Endodermal cell (in vitro differentiated cells): Measurements from ENCODE around the gene SLC25A19. TPM values are rescaled to one million over a fixed set of nuclear protein-coding genes. Genes with fewer than 3 reads are reported as not detected.
"Not testable (repeated sequence)": the region's sequence is repeated elsewhere in the genome, so short reads cannot be mapped to it uniquely, and the experiment has no call there.

ENCODE experiments used
- DNase-seq: peaks from one replicate; pipeline ENCODE4 v3.0.0-alpha.2; 2017
- H3K27ac ChIP-seq: 2 replicates; pipeline ENCODE4 v1.5.1; 2013; ENCODE audit warnings: mild to moderate bottlenecking, low read depth, low read length, moderate library complexity
- H3K27me3 ChIP-seq: 2 replicates; pipeline ENCODE4 v1.6.1; 2013; ENCODE audit warnings: mild to moderate bottlenecking, low read length, moderate library complexity; ENCODE audit not compliant: insufficient read depth, control insufficient read depth, poor library complexity, severe bottlenecking
- H3K36me3 ChIP-seq: 2 replicates; pipeline ENCODE4 v1.7.0; 2013; ENCODE audit warnings: mild to moderate bottlenecking, low read length, moderate library complexity; ENCODE audit not compliant: control insufficient read depth, insufficient read depth
- H3K4me1 ChIP-seq: one replicate; pipeline ENCODE4 v1.7.0; 2013; ENCODE audit warnings: low read length; ENCODE audit not compliant: control insufficient read depth, insufficient read depth
- H3K4me3 ChIP-seq: 2 replicates; pipeline ENCODE4 v1.5.1; 2013; ENCODE audit warnings: mild to moderate bottlenecking, low read length, moderate library complexity
- H3K9ac ChIP-seq: 2 replicates; pipeline ENCODE4 v1.6.1; 2013; ENCODE audit warnings: mild to moderate bottlenecking, low read length, moderate library complexity; ENCODE audit not compliant: poor library complexity, severe bottlenecking; ENCODE audit errors: extremely low read depth
- H3K9me3 ChIP-seq: 2 replicates; pipeline ENCODE4 v1.6.1; 2013; ENCODE audit warnings: mild to moderate bottlenecking, low read length, moderate library complexity; ENCODE audit not compliant: control insufficient read depth
- H3K27ac Mint-ChIP-seq: 2 replicates; pipeline ENCODE4 v1.8.0; 2020; ENCODE audit warnings: mixed read lengths
- H3K27me3 Mint-ChIP-seq: 2 replicates; pipeline ENCODE4 v1.8.0; 2021; ENCODE audit warnings: mild to moderate bottlenecking, mixed read lengths; ENCODE audit not compliant: insufficient read depth
- H3K36me3 Mint-ChIP-seq: 2 replicates; pipeline ENCODE4 v1.8.0; 2020; ENCODE audit warnings: low read depth, mixed read lengths
- H3K4me1 Mint-ChIP-seq: 2 replicates; pipeline ENCODE4 v1.8.0; 2020; ENCODE audit warnings: mixed read lengths
- H3K4me3 Mint-ChIP-seq: 2 replicates; pipeline ENCODE4 v1.8.0; 2020; ENCODE audit warnings: mild to moderate bottlenecking, moderate library complexity, mixed read lengths
- H3K9me3 Mint-ChIP-seq: 2 replicates; pipeline ENCODE4 v1.8.0; 2020; ENCODE audit warnings: mild to moderate bottlenecking, mixed read lengths
- WGBS, 2 experiments: methylation state at CpG; one replicate each; pipeline versions ENCODE4 v1.1.5 to v1.1.7; 2013; ENCODE audit warnings: missing lambda C conversion rate in 2 of 2, mixed read lengths in 1 of 2; ENCODE audit not compliant: insufficient coverage in 1 of 2, insufficient read length in 1 of 2; 5-methylcytosine and 5-hydroxymethylcytosine counted together
- total RNA-seq, 2 donors: library from RNA; stranded (reverse); fragmentation: NEBNext Ultra II Directional in 1 of 2; extraction: Animal tissue kit (Norgen Biotek cat#: 25700) in 1 of 2; gene quantifications; 2 replicates in 1 of 2; 3 replicates in 1 of 2; pipeline ENCODE4 v1.2.1, GENCODE V29; 2021
- TF ChIP-seq, protein P1 (sequence below): fragments of 200-600 bp; sonication (generic); conservative IDR thresholded peaks from 2 replicates; pipeline ENCODE4 v1.5.0; 2021; ENCODE audit warnings: antibody characterized with exemption, mild to moderate bottlenecking

SLC25A19 gene
- total RNA-seq, 2 donors from 2014 or later, result 10.6 to 10.7 TPM

DNA sequence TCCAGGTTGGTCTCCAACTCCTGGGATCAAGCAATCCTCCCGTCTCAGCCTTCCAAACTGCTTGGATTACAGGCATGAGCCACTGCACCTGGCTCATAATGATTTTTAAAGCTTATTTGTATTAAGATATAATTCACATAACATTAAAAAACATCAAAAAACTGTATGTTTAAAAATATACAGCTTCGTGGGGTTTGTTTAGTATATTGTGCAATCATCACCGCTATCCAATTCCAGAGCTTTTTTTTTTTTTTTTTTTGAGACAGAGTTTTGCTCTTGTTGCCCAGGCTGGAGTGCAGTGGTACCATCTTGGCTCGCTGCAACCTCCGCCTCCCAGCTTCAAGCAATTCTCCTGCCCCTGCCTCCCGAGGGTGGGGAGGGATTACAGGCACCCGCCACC is 11.0 kb upstream of the SLC25A19 start:
- H3K36me3 Mint-ChIP-seq, result no peaks in the 10 kb centered on the region
- H3K9me3 ChIP-seq, result no peaks in the 10 kb centered on the region
- no peak overlapping the region for H3K27ac Mint-ChIP-seq
- H3K4me1 ChIP-seq, result no peaks in the 10 kb centered on the region
- no peaks in the 10 kb centered on the region for H3K27me3 ChIP-seq
- no peaks in the 10 kb centered on the region for H3K9me3 Mint-ChIP-seq
- H3K27ac ChIP-seq, result no peak overlapping the region
- TF ChIP-seq, protein P1, sequence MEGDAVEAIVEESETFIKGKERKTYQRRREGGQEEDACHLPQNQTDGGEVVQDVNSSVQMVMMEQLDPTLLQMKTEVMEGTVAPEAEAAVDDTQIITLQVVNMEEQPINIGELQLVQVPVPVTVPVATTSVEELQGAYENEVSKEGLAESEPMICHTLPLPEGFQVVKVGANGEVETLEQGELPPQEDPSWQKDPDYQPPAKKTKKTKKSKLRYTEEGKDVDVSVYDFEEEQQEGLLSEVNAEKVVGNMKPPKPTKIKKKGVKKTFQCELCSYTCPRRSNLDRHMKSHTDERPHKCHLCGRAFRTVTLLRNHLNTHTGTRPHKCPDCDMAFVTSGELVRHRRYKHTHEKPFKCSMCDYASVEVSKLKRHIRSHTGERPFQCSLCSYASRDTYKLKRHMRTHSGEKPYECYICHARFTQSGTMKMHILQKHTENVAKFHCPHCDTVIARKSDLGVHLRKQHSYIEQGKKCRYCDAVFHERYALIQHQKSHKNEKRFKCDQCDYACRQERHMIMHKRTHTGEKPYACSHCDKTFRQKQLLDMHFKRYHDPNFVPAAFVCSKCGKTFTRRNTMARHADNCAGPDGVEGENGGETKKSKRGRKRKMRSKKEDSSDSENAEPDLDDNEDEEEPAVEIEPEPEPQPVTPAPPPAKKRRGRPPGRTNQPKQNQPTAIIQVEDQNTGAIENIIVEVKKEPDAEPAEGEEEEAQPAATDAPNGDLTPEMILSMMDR, result no peak
- DNase-seq, result no peak
- H3K9ac ChIP-seq, result no peak overlapping the region
- 78 to 91% methylated on average over 4 to 5 of the region's 7 CpGs for WGBS, 2 experiments
- no peak overlapping the region for H3K4me3 ChIP-seq
- H3K27me3 Mint-ChIP-seq, result no peaks in the 10 kb centered on the region
- H3K4me3 Mint-ChIP-seq, result no peak overlapping the region
- no peaks in the 10 kb centered on the region for H3K4me1 Mint-ChIP-seq
- H3K36me3 ChIP-seq, result no peaks in the 10 kb centered on the region

DNA sequence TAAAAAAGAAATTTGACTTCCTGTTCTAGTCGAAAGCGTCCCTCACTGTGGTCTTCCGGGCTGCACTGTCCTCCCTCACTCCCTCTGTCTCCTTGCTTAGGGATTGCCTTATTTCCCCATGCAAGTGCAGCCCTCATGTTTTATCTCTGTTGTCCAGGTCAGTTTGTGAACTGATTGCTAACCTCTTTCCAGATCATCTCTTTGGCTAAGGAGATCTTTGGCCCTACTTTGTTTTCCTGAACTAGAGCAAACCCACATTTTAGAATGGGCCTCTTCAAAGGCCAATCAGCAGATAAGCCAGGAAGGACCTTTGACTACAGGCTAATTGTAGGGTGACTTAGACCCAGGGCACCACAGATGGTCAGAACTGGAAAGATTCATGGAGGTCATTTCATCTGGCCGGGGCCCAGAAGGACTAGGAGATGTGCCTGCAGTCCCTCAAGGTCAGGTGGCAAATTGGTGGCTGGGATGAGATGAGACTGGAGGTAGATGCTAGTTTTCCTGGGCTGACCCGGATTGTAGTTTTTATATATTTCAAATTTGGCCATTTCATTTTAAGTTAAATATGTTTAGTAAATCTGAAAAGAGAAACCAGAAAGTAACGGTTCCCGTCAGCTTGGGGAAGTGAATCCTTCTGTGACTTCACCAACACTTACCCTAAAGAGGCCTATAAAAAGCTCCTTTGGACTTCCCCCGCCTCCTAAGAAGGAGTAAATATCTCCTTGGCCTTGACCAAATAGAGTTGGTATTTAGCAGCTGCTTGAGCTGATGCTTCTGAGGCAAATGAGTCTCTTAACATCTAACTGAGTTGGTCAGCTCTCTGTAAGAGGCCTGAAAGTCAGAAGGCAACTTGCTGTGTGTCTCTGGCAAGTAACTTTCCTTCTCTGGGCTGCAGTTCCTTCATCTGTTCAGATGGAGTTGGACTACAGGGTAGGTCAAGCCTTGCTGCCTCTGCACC is 6.2 kb upstream of the SLC25A19 start:
- H3K27ac ChIP-seq, result no peak overlapping the region
- no peaks in the 10 kb centered on the region for H3K27me3 ChIP-seq
- Mint-ChIP-seq H3K4me1 (no peaks in the 10 kb centered on the region), H3K9me3 (no peaks in the 10 kb centered on the region), H3K27me3 (peaks cover 1% of the 10 kb centered on the region), H3K4me3 (no peak overlapping the region), H3K27ac (no peak overlapping the region), H3K36me3 (no peaks in the 10 kb centered on the region)
- H3K4me1 ChIP-seq, result no peaks in the 10 kb centered on the region
- no peaks in the 10 kb centered on the region for H3K36me3 ChIP-seq
- H3K4me3 ChIP-seq, result no peak overlapping the region
- DNase-seq, result no peak
- TF ChIP-seq, protein P1, result no peak
- no peaks in the 10 kb centered on the region for H3K9me3 ChIP-seq
- no peak overlapping the region for H3K9ac ChIP-seq
- WGBS, 2 experiments, result 91 to 95% methylated on average over 3 to 8 of the region's 8 CpGs

DNA sequence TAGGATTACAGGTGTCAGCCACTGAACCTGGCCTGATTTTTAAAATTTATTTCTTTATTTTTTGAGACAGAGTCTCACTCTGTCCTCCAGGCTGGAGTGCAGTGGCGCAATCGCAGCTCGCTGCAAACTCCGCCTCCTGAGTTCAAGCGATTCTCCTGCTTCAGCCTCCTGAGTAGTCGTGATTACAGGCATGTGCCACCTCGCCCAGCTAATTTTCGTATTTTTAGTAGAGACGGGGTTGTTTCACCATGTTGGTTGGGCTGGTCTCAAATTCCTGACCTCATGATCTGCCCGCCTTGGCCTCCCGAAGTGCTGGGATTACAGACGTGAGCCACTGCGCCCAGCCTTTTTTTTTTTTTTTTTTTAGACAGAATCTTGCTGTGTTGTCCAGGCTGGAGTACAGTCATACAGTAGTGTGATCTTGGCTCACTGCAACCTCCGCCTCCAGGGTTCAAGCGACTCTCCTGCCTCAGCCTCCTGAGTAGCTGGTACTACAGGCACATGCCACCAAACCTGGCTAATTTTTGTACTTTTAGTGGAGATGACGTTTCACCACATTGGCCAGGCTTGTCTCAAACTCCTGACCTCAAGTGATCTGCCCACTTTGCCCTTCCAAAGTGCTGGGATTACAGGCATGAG is 3.7 kb upstream of the SLC25A19 start:
- not testable (repeated sequence) for H3K4me3 ChIP-seq, H3K27ac ChIP-seq, H3K27me3 Mint-ChIP-seq, H3K4me1 ChIP-seq, H3K36me3 Mint-ChIP-seq, H3K27me3 ChIP-seq, H3K27ac Mint-ChIP-seq, H3K9me3 ChIP-seq, H3K36me3 ChIP-seq, H3K4me3 Mint-ChIP-seq, H3K9me3 Mint-ChIP-seq, DNase-seq, H3K9ac ChIP-seq, H3K4me1 Mint-ChIP-seq
- WGBS, 2 experiments, result 85 to 87% methylated on average over 12 to 16 of the region's 16 CpGs
